GM12878 (cell line): ENCODE data around the gene DIPK1A. TPM values are rescaled to one million over a fixed set of nuclear protein-coding genes. Genes with fewer than 3 reads are reported as not detected.

ENCODE experiments used
- BACH1 ChIP-seq: fragments of 450-650 bp; IDR thresholded peaks from 2 replicates; pipeline ENCODE4 v1.6.1; 2017; ENCODE audit warnings: mild to moderate bottlenecking, borderline replicate concordance
- EGR1 ChIP-seq, 2 experiments: IDR thresholded peaks; 1 replicate in 1 of 2; 2 replicates in 1 of 2; pipeline ENCODE4 v1.6.1; 2011 to 2012; ENCODE audit warnings: low read depth in 2 of 2, low read length in 2 of 2, borderline replicate concordance in 1 of 2, mild to moderate bottlenecking in 1 of 2, moderate library complexity in 1 of 2
- IKZF1 ChIP-seq: fragments of 450-650 bp; conservative IDR thresholded peaks from 2 replicates; pipeline ENCODE4 v1.6.1; 2017; ENCODE audit warnings: antibody characterized with exemption, mild to moderate bottlenecking
- IKZF2 ChIP-seq, 2 experiments: fragments of 450-650 bp; IDR thresholded peaks; 2 replicates each; pipeline ENCODE4 v1.6.1; 2017; ENCODE audit warnings: mild to moderate bottlenecking in 2 of 2, moderate library complexity in 2 of 2
- KDM1A ChIP-seq: fragments of 200-600 bp; sonication (generic); IDR thresholded peaks from 2 replicates; pipeline ENCODE4 v1.6.1; 2016; ENCODE audit warnings: borderline replicate concordance
- MTA3 ChIP-seq: IDR thresholded peaks from 2 replicates; pipeline ENCODE4 v1.6.1; 2012; ENCODE audit warnings: low read length, inconsistent platforms, borderline replicate concordance
- NBN ChIP-seq: fragments of 450-650 bp; IDR thresholded peaks from 2 replicates; pipeline ENCODE4 v1.6.1; 2016
- NFYA ChIP-seq: IDR thresholded peaks from 2 replicates; pipeline ENCODE4 v1.6.1; 2011; ENCODE audit warnings: low read depth, mild to moderate bottlenecking, low read length, improper control_type of control experiment, borderline replicate concordance
- NR2F1 ChIP-seq: fragments of 450-650 bp; conservative IDR thresholded peaks from 2 replicates; pipeline ENCODE4 v1.6.1; 2017; ENCODE audit warnings: mild to moderate bottlenecking
- RAD21 ChIP-seq: IDR thresholded peaks from 2 replicates; pipeline ENCODE4 v1.6.1; 2011; ENCODE audit warnings: mild to moderate bottlenecking, low read depth, low read length, moderate library complexity; ENCODE audit not compliant: insufficient read depth
- RBBP5 ChIP-seq: fragments of 200-600 bp; sonication (generic); conservative IDR thresholded peaks from 2 replicates; pipeline ENCODE4 v1.6.1; 2016
- RCOR1 ChIP-seq: conservative IDR thresholded peaks from 2 replicates; pipeline ENCODE4 v1.6.1; 2012; ENCODE audit warnings: low read depth, low read length, improper control_type of control experiment
- SPI1 ChIP-seq: IDR thresholded peaks from 2 replicates; pipeline ENCODE4 v1.6.1; 2011; ENCODE audit warnings: low read depth, mild to moderate bottlenecking, low read length, moderate library complexity, borderline replicate concordance; ENCODE audit not compliant: insufficient read depth
- STAT3 ChIP-seq: IDR thresholded peaks from 2 replicates; pipeline ENCODE4 v1.6.1; 2011; ENCODE audit warnings: low read depth, low read length, improper control_type of control experiment
- TCF12 ChIP-seq: IDR thresholded peaks from 2 replicates; pipeline ENCODE4 v1.6.1; 2011; ENCODE audit warnings: low read depth, mild to moderate bottlenecking, low read length
- polyA plus RNA-seq, 11 experiments: library from polyadenylated mRNA; depleted of rRNA in 4 of 11; unstranded in 6 of 11; stranded (reverse) in 5 of 11; fragments of >200 nt; fragmentation: Nextera tagmentation in 4 of 11; fragmentation: Illumina TruSeq in 1 of 11; extraction: Ambion mirVana in 4 of 11; extraction: Trizol in 1 of 11; gene quantifications; 1 replicate in 1 of 11; 2 replicates in 10 of 11; pipeline versions ENCODE4 v1.2.1 to v1.2.3, GENCODE V29; 2011 to 2016; ENCODE audit warnings: inconsistent platforms in 2 of 11, missing spikeins in 2 of 11, low read depth in 1 of 11
- total RNA-seq, 4 experiments: library from RNA; depleted of rRNA in 3 of 4; stranded (reverse); fragments of >200 nt in 3 of 4; fragmentation: Illumina TruSeq in 1 of 4; extraction: Trizol in 1 of 4; gene quantifications; 2 replicates each; pipeline versions ENCODE4 v1.2.1 to v1.2.3, GENCODE V29; 2013 to 2021
- TF ChIP-seq, protein P1 (sequence below): fragments of 150-350 bp; IDR thresholded peaks from 2 replicates; pipeline ENCODE4 v1.6.1; 2016; ENCODE audit warnings: low read depth, low read length
- TF ChIP-seq, protein P2 (sequence below): fragments of 450-650 bp; IDR thresholded peaks from 2 replicates; pipeline ENCODE4 v1.6.1; 2016; ENCODE audit warnings: mild to moderate bottlenecking
- TF ChIP-seq, protein P3 (sequence below): fragments of 450-650 bp; IDR thresholded peaks from 2 replicates; pipeline ENCODE4 v1.6.1; 2018; ENCODE audit warnings: borderline replicate concordance, mild to moderate bottlenecking; ENCODE audit not compliant: partially characterized antibody
- TF ChIP-seq, protein P4 (sequence below): IDR thresholded peaks from 2 replicates; pipeline ENCODE4 v1.6.1; 2012; ENCODE audit warnings: low read length, inconsistent platforms
- TF ChIP-seq, protein P5 (sequence below): IDR thresholded peaks from 2 replicates; pipeline ENCODE4 v1.6.1; 2011; ENCODE audit warnings: low read depth, low read length, improper control_type of control experiment, borderline replicate concordance
- TF ChIP-seq, protein P6 (sequence below): IDR thresholded peaks from 2 replicates; pipeline ENCODE4 v1.6.1; 2012; ENCODE audit warnings: low read depth, low read length, improper control_type of control experiment

Gene DIPK1A
- total and polyA plus RNA-seq, 10 of the 15 experiments (the other 5 are each of a cell fraction or from before 2014, with no cell fraction given) = 4.9 to 15.0 (median 9.7) TPM

DNA sequence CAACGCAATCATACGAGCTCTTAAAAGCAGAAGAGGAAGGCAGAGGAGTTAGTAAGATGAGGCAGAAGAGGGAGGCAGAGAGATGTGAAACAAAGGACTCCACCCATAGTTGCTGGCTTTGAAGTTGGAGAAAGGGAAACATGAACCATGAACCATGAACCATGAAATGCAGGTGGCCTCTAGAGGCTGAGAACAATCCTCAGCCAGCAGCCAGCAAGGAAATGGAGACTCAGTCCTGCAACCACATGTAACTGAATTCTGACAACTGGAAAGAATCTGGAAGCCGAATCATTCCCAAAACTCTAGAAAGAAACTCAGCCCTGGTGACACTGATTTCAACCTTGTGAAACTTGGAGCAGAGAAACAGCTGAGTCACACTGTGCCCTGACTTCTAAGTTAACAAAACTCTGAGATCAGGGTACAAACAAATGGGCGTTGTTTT lies 10.1 kb downstream of the DIPK1A start (continued):
- TF ChIP-seq, protein P1, sequence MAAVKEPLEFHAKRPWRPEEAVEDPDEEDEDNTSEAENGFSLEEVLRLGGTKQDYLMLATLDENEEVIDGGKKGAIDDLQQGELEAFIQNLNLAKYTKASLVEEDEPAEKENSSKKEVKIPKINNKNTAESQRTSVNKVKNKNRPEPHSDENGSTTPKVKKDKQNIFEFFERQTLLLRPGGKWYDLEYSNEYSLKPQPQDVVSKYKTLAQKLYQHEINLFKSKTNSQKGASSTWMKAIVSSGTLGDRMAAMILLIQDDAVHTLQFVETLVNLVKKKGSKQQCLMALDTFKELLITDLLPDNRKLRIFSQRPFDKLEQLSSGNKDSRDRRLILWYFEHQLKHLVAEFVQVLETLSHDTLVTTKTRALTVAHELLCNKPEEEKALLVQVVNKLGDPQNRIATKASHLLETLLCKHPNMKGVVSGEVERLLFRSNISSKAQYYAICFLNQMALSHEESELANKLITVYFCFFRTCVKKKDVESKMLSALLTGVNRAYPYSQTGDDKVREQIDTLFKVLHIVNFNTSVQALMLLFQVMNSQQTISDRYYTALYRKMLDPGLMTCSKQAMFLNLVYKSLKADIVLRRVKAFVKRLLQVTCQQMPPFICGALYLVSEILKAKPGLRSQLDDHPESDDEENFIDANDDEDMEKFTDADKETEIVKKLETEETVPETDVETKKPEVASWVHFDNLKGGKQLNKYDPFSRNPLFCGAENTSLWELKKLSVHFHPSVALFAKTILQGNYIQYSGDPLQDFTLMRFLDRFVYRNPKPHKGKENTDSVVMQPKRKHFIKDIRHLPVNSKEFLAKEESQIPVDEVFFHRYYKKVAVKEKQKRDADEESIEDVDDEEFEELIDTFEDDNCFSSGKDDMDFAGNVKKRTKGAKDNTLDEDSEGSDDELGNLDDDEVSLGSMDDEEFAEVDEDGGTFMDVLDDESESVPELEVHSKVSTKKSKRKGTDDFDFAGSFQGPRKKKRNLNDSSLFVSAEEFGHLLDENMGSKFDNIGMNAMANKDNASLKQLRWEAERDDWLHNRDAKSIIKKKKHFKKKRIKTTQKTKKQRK = no peak
- TF ChIP-seq RBBP5 (no peak), MTA3 (no peak; the same call in 1 of the 2 replicates), IKZF2 (IDR thresholded peaks at IDR 0.05) (peak; percentile 82 to 86), TCF12 (no peak), STAT3 (no peak), SPI1 (peak; percentile 63; the same call in 1 of the 2 replicates), KDM1A (no peak), RCOR1 (no peak), NBN (0 out of 2 replicates have a peak, but pooled peaks have one; percentile 29), IKZF1 (peak; percentile 80), BACH1 (peak; percentile 84; the same call in 1 of the 2 replicates), EGR1 (IDR thresholded peaks at IDR 0.05; ENCODE audit: borderline replicate concordance in 1 of 2, low read depth in 2 of 2, low read length in 2 of 2) (no peak), NR2F1 (peak; percentile 37; the same call in 1 of the 2 replicates), RAD21 (peak; percentile 29), NFYA (no peak)
- TF ChIP-seq, protein P2, sequence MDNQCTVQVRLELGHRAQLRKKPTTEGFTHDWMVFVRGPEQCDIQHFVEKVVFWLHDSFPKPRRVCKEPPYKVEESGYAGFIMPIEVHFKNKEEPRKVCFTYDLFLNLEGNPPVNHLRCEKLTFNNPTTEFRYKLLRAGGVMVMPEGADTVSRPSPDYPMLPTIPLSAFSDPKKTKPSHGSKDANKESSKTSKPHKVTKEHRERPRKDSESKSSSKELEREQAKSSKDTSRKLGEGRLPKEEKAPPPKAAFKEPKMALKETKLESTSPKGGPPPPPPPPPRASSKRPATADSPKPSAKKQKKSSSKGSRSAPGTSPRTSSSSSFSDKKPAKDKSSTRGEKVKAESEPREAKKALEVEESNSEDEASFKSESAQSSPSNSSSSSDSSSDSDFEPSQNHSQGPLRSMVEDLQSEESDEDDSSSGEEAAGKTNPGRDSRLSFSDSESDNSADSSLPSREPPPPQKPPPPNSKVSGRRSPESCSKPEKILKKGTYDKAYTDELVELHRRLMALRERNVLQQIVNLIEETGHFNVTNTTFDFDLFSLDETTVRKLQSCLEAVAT = peak; percentile 23; the same call in 1 of the 2 replicates
- TF ChIP-seq, protein P3, sequence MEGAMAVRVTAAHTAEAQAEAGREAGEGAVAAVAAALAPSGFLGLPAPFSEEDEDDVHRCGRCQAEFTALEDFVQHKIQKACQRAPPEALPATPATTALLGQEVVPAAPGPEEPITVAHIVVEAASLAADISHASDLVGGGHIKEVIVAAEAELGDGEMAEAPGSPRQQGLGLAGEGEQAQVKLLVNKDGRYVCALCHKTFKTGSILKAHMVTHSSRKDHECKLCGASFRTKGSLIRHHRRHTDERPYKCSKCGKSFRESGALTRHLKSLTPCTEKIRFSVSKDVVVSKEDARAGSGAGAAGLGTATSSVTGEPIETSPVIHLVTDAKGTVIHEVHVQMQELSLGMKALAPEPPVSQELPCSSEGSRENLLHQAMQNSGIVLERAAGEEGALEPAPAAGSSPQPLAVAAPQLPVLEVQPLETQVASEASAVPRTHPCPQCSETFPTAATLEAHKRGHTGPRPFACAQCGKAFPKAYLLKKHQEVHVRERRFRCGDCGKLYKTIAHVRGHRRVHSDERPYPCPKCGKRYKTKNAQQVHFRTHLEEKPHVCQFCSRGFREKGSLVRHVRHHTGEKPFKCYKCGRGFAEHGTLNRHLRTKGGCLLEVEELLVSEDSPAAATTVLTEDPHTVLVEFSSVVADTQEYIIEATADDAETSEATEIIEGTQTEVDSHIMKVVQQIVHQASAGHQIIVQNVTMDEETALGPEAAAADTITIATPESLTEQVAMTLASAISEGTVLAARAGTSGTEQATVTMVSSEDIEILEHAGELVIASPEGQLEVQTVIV = no peak
- TF ChIP-seq, protein P4, sequence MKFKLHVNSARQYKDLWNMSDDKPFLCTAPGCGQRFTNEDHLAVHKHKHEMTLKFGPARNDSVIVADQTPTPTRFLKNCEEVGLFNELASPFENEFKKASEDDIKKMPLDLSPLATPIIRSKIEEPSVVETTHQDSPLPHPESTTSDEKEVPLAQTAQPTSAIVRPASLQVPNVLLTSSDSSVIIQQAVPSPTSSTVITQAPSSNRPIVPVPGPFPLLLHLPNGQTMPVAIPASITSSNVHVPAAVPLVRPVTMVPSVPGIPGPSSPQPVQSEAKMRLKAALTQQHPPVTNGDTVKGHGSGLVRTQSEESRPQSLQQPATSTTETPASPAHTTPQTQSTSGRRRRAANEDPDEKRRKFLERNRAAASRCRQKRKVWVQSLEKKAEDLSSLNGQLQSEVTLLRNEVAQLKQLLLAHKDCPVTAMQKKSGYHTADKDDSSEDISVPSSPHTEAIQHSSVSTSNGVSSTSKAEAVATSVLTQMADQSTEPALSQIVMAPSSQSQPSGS = peak; percentile 51; the same call in 1 of the 2 replicates
- TF ChIP-seq, protein P5, sequence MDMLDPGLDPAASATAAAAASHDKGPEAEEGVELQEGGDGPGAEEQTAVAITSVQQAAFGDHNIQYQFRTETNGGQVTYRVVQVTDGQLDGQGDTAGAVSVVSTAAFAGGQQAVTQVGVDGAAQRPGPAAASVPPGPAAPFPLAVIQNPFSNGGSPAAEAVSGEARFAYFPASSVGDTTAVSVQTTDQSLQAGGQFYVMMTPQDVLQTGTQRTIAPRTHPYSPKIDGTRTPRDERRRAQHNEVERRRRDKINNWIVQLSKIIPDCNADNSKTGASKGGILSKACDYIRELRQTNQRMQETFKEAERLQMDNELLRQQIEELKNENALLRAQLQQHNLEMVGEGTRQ = no peak
- TF ChIP-seq, protein P6, sequence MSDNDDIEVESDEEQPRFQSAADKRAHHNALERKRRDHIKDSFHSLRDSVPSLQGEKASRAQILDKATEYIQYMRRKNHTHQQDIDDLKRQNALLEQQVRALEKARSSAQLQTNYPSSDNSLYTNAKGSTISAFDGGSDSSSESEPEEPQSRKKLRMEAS = no peak
